Glomerular visceral epithelial cell (primary cell): ENCODE measurements around the gene KRT222.

Experiments used
- DNase-seq: peaks from one replicate; pipeline ENCODE4 v3.0.0-alpha.2; 2016; ENCODE audit errors: extremely low spot score

The KRT222 gene

GRCh38 chr17:40615068-40615840 lies 49.7 kb downstream of the KRT222 start:
- peak; percentile 72 for DNase-seq

DNA sequence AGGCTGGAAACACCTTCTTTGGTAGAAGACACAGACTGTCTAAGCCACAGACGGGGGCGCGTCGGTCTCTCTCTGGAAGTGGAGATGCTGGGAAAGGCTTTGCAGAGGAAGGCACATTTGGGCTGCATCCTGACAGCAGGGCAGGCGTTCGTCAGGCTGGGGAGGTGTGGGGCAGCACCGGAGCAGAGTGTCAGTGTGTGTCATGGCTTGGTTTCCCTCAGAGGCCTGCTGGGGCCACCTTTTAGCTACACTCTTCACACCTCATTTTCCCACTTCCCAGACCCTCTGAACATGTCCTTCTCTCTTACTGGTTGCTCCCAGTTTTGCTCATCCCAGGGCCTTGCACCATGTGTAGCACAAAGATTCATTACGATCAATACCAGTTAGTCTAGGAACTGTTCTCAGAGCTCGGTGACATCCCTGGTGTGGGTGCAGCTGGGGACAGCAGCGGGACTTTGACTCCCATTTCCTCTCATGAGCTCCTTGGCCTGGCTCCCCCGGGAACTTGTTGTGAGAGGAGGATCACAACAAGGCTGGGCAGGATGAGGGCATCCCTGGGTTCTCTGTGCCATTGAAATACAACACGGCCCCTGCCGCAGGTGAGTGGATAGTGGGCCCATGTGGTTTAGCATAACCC lies 50.4 kb downstream of the KRT222 start:
- DNase-seq: no peak

- no peak for DNase-seq
Observed at GRCh38 chr17:40613467-40614154, 51.4 kb downstream of the KRT222 start.

DNA sequence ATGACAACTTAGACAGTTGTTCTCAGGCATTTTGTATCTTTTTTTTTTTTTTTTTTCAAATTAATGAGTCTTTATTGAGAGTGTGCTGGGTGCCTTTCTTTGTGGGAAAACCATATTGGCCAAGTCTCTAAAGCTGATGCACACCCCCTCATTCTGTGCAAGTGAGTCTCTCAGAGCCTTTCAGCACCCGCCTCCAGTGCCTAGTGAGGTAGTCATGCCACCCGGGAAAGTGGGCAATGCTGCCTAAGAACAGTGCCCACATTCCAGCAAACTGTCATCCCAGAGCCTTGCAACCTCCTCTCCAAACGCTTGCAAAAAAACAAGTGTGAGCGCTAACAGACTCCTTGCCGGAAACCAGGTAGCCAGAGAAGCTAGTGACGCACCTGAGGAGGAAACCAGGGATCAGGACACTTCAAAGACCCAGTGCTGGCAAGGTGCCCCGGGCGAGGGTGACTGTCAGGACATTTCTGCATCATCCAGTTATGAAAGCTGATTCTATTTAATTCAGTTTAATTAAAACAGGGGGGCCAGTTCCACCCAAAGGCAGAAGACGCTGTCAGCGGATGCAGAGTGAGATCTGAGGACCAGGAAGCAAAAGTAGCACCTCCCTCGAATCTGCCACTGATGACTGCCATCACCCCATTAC lies 52.3 kb downstream of the KRT222 start:
- no peak for DNase-seq

- DNase-seq: no peak
Observed at GRCh38 chr17:40611840-40612474, 53.0 kb downstream of the KRT222 start.

GRCh38 chr17:40610359-40610758 lies 54.6 kb downstream of the KRT222 start:
- no peak for DNase-seq

- DNase-seq: no peak
Observed at GRCh38 chr17:40608061-40608581, 56.9 kb downstream of the KRT222 start.

- DNase-seq: no peak
Observed at GRCh38 chr17:40607641-40608040, 57.3 kb downstream of the KRT222 start.

- DNase-seq: no peak
Observed at GRCh38 chr17:40606548-40607353, 58.2 kb downstream of the KRT222 start.

DNA sequence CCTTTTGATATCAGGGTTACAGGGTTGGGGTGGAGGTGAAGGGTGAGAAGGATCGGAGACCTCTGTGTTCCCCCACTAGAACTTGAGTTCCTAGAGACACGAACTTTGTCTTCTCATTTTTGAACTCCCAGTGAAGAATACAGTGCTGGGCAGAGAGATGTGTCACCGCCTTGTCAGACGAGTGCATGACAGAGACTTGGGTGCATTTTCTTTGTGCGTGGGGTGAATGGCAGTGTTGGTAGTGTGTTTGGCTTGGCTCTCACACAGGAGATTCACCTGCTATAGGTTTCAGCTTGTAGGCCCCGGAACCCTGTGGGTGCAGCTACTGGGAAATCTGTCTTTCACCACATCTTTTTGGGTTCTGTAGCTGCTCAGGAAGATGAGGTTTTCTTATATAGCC lies 59.7 kb downstream of the KRT222 start:
- DNase-seq: no peak
